Progenitor cell of endocrine pancreas (in vitro differentiated cells): ENCODE results near the gene ZNF438. TPM values are rescaled to one million over a fixed set of nuclear protein-coding genes. Genes with fewer than 3 reads are reported as not detected.

Source experiments
- DNase-seq: peaks from one replicate; pipeline ENCODE4 v3.0.0; 2021; ENCODE audit warnings: low spot score; ENCODE audit not compliant: unreplicated experiment
- H3K27ac Mint-ChIP-seq: 2 replicates; pipeline ENCODE4 v1.8.0; 2021; ENCODE audit warnings: mild to moderate bottlenecking, moderate library complexity, mixed read lengths
- H3K27me3 Mint-ChIP-seq: 2 replicates; pipeline ENCODE4 v1.8.0; 2021; ENCODE audit warnings: mixed read lengths
- H3K36me3 Mint-ChIP-seq: 2 replicates; pipeline ENCODE4 v1.8.0; 2022; ENCODE audit warnings: mixed read lengths; ENCODE audit not compliant: insufficient read depth
- H3K4me1 Mint-ChIP-seq: 2 replicates; pipeline ENCODE4 v1.8.0; 2021; ENCODE audit warnings: low read depth, mixed read lengths
- H3K4me3 Mint-ChIP-seq: 2 replicates; pipeline ENCODE4 v1.8.0; 2021; ENCODE audit warnings: low read depth, mild to moderate bottlenecking, moderate library complexity, mixed read lengths
- H3K9me3 Mint-ChIP-seq: 2 replicates; pipeline ENCODE4 v1.8.0; 2021; ENCODE audit warnings: low read depth, mixed read lengths
- CTCF ChIP-seq: fragments of 200-600 bp; sonication (generic); IDR thresholded peaks from one replicate; pipeline ENCODE4 v1.5.0; 2021; ENCODE audit warnings: antibody characterized with exemption, mild to moderate bottlenecking; ENCODE audit not compliant: unreplicated experiment
- total RNA-seq: library from RNA; stranded (reverse); gene quantifications from 2 replicates; pipeline ENCODE4 v1.2.1, GENCODE V29; 2021

ZNF438 gene
- total RNA-seq, 1 donor from 2014 or later: 6.6 TPM

DNA sequence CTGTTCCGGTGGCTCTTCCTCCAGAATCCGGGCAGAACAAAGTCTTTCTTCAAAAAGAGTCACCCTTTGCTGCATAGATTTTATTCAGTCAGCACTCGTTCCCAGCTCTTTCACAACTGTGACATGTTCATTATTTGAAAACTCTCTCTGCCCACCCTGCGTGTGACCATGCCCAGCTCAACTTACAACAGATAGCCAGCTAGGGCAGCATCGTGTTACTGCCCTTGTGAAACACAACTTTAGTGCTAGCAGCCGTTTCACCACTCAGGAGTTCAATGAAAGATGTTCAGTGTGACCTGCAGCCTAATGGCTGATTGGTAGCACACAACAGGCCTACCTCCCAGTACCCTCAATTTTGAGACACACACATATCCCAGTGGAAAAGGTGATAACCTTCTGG, 57.9 kb downstream of the ZNF438 start:
- H3K27me3 Mint-ChIP-seq: no peaks in the 10 kb centered on the region
- H3K9me3 Mint-ChIP-seq: no peaks in the 10 kb centered on the region
- no peaks in the 10 kb centered on the region for H3K36me3 Mint-ChIP-seq
- no peak for TF ChIP-seq CTCF
- H3K27ac Mint-ChIP-seq: no peak overlapping the region
- H3K4me1 Mint-ChIP-seq: no peaks in the 10 kb centered on the region
- no peak for DNase-seq
- H3K4me3 Mint-ChIP-seq: no peak overlapping the region

GRCh38 chr10:30970760-30971460, 60.8 kb downstream of the ZNF438 start:
- H3K9me3 Mint-ChIP-seq: no peaks in the 10 kb centered on the region
- no peak overlapping the region for H3K4me3 Mint-ChIP-seq
- no peak for TF ChIP-seq CTCF
- peaks cover 9% of the 10 kb centered on the region for H3K4me1 Mint-ChIP-seq
- no peak for DNase-seq
- no peak overlapping the region for H3K27ac Mint-ChIP-seq
- no peaks in the 10 kb centered on the region for H3K36me3 Mint-ChIP-seq
- no peaks in the 10 kb centered on the region for H3K27me3 Mint-ChIP-seq

GRCh38 chr10:30968711-30969110, 63.0 kb downstream of the ZNF438 start:
- DNase-seq: no peak
- Mint-ChIP-seq H3K4me3 (no peak overlapping the region), H3K27me3 (no peaks in the 10 kb centered on the region), H3K9me3 (no peaks in the 10 kb centered on the region), H3K4me1 (peaks cover 12% of the 10 kb centered on the region), H3K27ac (no peak overlapping the region), H3K36me3 (no peaks in the 10 kb centered on the region)
- TF ChIP-seq CTCF: no peak

DNA sequence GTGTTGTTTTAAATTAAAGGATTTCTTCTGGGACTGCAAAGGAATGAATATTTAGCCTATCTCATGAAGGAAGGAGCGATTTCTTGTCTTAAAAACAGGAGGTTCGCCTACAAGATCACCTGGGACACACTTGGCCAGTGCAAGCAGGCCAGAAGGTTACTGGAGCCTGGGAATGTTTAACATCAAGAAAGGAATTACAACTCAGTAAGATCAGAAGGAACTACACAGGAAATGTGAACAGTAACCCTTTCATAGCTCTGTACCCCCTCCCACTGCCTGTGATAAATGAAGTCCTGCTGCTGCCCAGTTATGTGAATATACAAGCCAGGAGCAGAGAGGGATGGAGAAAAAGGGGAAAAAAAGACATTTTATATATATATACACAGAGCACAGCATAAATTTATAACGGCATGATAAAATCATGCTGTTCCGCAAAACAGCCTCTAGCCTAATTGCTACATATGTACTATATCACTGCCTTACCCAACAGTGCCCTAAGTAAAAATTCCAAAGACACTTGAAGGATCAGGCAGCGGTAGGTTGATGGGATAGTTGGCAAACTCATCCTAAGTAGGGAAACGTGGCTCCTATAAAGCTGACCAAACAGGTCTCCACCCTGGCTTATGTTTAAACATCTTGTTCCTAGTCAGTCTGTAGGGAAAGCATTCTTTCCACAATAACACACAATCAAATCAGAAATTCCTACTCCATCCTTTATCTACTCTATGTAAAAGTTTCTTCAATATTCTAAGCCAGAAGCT, 63.8 kb downstream of the ZNF438 start:
- no peak overlapping the region for H3K4me3 Mint-ChIP-seq
- TF ChIP-seq CTCF: no peak
- peak overlapping the region; percentile 87 for H3K27ac Mint-ChIP-seq
- peaks cover 12% of the 10 kb centered on the region for H3K4me1 Mint-ChIP-seq
- H3K36me3 Mint-ChIP-seq: no peaks in the 10 kb centered on the region
- no peaks in the 10 kb centered on the region for H3K9me3 Mint-ChIP-seq
- no peaks in the 10 kb centered on the region for H3K27me3 Mint-ChIP-seq
- no peak for DNase-seq

GRCh38 chr10:30963992-30964930, 67.4 kb downstream of the ZNF438 start:
- no peak overlapping the region for H3K27ac Mint-ChIP-seq
- TF ChIP-seq CTCF: no peak
- peaks cover 16% of the 10 kb centered on the region for H3K4me1 Mint-ChIP-seq
- no peak for DNase-seq
- peaks cover 3% of the 10 kb centered on the region for H3K36me3 Mint-ChIP-seq
- no peak overlapping the region for H3K4me3 Mint-ChIP-seq
- no peaks in the 10 kb centered on the region for H3K27me3 Mint-ChIP-seq
- no peaks in the 10 kb centered on the region for H3K9me3 Mint-ChIP-seq
